ENCODE results near the gene RFXANK.

RFXANK gene

DNA sequence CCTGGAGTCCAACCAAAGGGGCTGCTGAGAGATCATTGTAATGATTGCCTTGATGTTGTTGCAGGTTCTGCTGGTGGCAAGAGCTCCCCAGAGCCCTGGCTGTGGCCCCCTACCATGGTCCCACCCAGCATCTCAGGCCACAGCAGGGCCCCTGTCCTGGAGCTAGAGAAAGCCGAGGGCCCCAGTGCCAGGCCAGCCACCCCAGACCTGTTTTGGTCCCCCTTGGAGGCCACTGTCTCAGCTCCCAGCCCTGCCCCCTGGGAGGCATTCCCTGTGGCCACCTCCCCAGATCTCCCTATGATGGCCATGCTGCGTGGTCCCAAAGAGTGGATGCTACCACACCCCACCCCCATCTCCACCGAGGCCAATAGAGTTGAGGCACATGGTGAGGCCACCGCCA, 35.2 kb downstream of the RFXANK start:
- DNase-seq (ENCODE audit: low read depth in 2 of 2, low spot score in 1 of 2): no peak

DNA sequence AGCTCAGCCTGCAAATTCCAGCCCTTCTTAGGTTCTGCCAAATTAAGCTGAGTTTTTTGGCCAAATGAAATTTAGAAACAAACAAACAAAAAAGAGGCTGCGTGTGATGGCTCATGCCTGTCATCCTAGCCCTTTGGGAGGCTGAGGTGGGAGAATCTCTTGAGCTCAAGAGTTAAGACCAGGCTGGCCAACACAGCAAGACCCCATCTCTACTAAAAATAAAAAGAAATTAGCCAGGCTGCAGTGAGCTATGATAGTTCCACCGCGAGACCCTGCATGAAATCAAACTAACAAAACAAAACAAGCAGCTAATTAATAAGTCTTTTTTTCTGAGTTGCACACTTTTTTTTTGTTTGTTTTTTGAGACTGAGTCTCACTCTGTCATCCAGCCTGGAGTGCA, 37.6 kb downstream of the RFXANK start:
- DNase-seq (ENCODE audit: low read depth in 2 of 2, low spot score in 1 of 2): no peak

DNA sequence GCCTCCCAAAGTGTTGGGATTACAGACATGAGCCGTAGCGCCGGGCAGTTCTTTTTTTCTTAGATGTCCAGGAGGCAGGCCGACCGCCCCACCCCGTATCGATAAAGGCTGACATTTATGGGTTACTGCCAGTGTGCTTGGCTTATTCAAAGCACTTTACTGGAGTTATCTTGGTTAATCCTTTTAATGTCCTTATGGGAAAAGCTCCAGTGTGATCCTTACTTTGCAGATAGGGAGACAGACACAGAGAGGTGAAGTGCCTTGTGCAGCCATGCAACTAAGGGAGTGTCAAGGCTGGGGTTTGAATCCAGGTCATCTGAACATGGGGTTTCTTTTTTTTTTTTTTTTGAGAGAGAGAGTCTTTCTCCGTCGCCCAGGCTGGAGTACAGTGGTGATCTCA, 38.9 kb downstream of the RFXANK start:
- no peak for DNase-seq (ENCODE audit: low read depth in 2 of 2, low spot score in 1 of 2)

DNA sequence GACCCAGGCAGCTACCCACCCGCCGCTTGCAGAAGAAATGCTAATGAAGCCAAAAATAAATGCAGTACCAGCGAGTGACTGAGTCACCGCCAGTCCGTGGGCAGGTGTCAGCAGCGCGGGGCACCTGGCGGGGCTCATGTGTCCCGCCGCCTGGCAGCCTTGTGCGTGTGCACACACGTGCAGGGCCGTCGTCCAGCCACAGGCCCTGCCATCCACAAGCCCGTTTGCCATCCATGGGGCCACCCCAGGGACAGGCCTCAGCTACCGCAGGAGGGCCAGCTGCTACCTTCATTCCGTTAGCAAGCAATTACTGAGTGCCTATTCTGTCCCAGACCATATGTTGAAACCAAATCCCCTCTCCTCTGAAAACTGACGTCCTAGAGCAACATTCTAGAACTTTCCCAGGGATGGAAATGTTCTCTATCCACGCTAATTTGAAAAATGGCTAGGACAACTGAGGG, 40.2 kb downstream of the RFXANK start:
- no peak for DNase-seq (ENCODE audit: low read depth in 2 of 2, low spot score in 1 of 2)

DNA sequence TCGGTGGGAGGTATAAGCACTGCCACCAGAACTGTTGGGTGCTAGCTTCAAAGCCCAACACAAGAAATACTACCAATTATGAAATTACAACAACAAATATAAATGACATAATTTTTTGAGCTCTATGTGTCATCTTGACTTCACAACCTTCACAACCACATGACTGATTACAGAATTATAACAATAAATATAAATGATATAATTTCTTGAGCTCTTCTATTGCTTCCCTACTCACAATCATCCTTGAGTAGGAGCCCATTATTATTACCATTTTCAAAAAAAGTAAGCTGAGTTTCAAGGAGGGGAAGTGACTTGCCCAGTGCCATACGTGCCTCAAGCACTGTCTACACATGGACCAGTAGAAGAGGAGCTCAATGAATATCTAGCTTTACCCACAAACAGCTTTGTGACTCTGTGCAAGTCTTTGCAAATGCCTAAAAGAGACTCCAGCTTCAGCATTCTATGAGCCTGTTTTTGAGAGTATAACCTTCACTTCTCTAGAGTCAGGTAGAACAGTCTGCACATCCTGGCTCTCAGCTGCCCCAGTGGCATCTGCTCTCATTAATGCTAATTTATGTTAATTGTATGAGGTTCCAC, 42.3 kb downstream of the RFXANK start:
- no peak for DNase-seq (ENCODE audit: low read depth in 2 of 2, low spot score in 1 of 2)

DNA sequence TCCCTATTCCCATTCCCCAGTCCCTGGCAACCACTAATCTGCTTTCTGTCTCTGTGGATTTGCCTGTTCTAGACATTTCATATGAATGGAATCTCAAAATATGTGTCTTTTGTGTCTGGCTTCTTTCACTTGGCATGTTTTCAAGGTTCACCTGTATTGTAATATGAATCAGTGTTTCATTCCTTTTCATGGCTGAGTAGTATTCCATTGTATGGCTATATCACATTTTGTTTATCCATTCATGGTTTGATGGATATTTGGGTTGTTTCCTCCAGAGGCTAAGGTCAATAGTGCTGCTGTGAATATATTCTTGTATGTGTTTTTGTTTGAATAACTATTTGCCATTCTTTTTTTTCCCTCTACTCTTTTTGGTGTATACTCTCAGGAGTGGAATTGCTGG, 44.1 kb downstream of the RFXANK start:
- no peak for DNase-seq (ENCODE audit: low read depth in 2 of 2, low spot score in 1 of 2)

DNA sequence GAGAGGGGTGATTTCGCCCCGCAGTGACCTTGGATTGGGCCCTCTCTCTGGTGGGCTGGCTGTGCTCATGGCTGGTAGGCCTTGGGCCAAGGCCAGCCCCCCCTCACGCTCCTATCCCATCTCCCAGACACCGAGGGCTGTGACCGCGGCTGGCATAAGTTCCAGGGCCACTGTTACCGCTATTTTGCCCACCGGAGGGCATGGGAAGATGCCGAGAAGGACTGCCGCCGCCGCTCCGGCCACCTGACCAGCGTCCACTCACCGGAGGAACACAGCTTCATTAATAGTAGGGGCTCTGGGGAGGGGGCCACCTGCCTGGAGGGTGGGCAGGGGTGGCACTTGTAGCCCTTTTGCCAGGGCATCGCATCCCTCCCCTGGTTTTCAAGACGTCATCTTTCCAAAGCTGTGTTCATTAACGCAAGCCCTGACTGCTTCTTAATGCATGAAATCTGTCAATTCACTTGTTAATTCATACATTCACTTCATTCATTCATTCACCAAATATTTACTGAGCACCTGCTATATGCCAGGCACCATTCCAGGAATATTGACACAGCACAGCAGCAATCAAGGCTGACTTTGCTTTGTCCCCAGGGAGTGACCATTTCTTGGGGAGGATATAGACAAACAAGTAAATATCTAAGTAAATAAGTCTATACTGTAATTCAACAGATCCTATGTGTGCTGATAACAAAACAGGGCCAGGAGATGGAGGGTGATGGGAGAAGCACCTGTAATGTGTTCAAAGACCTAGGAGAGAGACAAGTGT, 46.3 kb downstream of the RFXANK start:
- no peak for DNase-seq (ENCODE audit: low read depth in 2 of 2, low spot score in 1 of 2)

DNA sequence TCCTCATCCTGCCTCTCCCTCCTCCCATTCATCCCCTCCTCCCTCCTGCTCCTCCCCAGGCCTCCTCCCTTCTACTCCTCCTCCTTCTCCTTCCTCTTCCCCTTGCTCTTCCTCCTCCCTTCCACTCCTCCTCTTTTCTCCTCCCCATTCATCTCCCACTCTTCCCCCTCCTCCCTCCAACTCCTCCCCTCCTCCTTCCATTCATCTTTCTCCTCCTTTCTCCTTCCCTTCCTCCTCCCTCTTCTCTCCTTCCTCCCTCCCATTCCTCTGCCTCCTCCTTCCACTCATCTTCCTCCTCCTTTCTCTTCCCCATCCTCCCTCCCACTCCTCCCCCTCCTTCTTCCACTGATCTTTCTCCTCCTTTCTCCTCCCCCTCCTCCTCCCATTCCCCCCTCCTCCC, 47.6 kb downstream of the RFXANK start:
- DNase-seq (ENCODE audit: low read depth in 2 of 2, low spot score in 1 of 2): no peak

DNA sequence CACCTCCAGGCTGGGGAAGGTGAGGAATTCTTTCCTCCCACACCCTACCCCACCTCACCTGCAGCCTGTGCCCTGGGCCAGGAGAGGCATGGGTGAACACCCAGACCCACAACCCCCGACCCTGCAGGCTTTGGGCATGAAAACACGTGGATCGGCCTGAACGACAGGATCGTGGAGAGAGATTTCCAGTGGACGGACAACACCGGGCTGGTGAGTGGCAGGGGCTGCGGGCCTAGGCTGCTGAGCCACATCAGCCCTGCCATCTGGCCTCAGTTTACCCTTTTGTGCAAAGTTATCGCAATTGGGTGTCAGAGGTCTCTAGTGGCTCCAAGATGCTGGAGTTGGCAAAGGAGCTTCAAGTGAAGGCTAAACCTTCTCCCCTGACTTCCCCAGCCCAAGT, 48.4 kb downstream of the RFXANK start:
- no peak for DNase-seq (ENCODE audit: low read depth in 2 of 2, low spot score in 1 of 2)

DNA sequence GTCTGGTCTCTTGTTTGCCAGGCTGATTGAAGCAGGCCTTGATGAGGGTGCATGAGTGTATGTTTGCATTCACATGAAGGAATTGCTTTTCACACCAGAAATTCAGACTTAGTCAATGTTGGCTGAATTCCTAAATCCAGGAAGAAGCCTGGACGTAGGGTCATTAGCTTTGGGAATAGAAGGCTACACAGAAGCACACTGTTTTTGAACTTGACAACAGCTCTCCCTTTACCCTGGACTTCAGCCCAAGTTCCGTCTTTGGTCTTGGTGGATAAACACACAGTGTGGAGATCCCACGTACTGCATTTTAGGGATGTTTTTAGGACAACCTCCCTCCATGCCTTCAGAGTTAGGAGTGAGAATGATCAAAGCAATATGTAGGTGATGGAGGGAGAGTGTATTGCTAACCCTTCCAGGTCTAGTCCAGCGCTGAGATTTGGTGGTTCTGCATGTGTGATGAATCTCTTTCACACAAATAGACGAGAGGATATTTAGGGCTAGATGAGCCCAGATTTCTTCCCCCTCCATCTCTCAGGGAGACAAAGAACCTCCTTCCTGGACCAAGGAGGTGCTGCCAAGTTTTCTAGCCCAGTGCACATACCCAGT, 58.2 kb downstream of the RFXANK start:
- no peak for DNase-seq (ENCODE audit: low read depth in 2 of 2, low spot score in 1 of 2)

Measured in stimulated activated CD8-positive, alpha-beta memory T cell treated with anti-CD3 and anti-CD28 coated beads, Interleukin-4, amount 100 ng/mL, for 4 hours (primary cell).